Limb (tissue), 2 donors: ENCODE results near the gene TMEM200B.
"Not testable (repeated sequence)": the region's sequence is repeated elsewhere in the genome, so short reads cannot be mapped to it uniquely, and the experiment has no call there.

Experiments
- DNase-seq, 2 donors: peaks; one replicate each; pipeline ENCODE4 v3.0.0-alpha.2; 2016; ENCODE audit errors: extremely low spot score in 2 of 2

The TMEM200B gene

GRCh38 chr1:29123887-29124365 lies at the start of gene TMEM200B:
TSS of gene TMEM200B (minus strand) at chr1:29123903. CDS start at chr1:29121828, 2,075 bp downstream.
- peak in 1 of 2 donors; percentile 62 for DNase-seq

DNA sequence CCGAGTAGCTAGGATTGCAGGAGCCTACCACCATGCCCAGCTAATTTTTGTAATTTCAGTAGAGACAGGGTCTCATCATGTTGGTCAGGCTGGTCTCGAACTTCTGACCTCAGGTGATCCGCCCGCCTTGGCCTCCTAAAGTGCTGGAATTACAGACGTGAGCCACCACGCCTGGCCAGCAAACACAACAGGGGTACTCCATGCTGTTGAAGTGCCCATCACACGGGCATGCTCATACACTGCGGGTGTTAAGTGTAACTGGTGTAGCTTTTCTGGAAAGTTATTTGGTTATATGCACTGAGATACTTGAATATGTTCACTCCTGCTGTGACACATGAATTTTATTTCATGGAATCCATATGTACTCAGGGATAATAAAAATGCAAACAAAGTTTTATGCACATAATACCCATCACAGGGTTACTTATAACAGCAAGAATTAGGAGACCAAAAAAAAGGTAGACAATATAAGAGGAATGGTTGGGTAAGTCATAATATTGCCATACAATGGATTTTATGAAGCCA lies 48.8 kb upstream of the TMEM200B start:
- DNase-seq: no peak

DNA sequence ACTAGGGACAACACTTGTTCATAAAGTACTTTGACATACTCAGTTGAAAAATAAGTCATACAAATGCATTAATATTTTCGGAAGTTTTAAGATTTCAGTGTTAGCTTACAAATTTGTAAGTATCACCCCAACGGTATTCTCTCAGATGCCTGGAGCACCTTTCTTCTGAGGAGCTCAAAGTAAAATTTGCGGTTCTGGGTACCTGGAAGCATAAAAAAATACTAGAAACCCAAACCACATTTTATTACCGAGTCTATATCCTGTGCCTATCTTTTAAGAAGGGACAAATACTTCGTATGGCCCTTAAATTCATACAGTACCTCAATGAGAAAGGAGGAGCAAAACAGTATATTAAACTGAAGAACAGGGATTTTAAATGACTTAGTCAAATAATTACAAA lies 47.8 kb upstream of the TMEM200B start:
- no peak for DNase-seq

GRCh38 chr1:29171089-29171488 lies 47.4 kb upstream of the TMEM200B start:
- no peak for DNase-seq

DNA sequence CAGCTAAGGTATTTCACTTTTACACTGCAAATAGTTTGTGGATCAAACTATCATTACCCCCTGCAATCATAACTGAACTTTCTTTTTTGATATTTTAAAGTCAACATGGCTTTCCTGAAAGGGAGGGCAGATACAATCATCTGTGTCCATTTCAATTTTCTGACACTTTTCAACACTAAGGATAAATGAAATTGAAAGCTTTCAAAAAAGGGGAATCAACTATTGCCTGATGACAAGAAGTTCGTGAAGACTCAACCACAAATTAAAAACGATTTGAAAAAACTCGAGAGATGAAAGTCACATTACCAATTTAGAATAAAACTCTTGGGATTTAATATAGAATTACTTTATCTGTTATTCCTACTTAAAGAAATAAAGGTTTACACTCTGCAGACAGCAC lies 46.3 kb upstream of the TMEM200B start:
- no peak for DNase-seq

GRCh38 chr1:29167904-29168303 lies 44.2 kb upstream of the TMEM200B start:
- DNase-seq: no peak

GRCh38 chr1:29166291-29166878 lies 42.7 kb upstream of the TMEM200B start:
- DNase-seq: no peak

DNA sequence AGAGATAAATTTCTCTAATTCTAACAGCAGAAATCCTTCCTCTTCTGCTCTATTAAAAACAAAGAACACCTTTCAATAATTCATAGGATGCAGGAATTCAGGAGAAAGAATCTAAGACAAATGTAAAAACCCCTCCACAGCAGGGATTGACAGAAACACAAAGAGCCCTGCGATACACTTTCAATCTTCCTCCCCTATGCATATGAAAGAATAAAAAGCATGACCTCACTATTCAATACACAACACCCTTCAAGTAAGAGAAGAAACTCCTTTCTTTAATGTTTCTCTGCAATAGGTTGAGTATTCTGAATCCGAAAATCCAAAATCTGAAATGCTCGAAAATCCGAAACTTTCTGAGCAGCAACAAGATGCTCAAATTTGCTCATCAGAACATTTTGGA lies 40.9 kb upstream of the TMEM200B start:
- no peak for DNase-seq

DNA sequence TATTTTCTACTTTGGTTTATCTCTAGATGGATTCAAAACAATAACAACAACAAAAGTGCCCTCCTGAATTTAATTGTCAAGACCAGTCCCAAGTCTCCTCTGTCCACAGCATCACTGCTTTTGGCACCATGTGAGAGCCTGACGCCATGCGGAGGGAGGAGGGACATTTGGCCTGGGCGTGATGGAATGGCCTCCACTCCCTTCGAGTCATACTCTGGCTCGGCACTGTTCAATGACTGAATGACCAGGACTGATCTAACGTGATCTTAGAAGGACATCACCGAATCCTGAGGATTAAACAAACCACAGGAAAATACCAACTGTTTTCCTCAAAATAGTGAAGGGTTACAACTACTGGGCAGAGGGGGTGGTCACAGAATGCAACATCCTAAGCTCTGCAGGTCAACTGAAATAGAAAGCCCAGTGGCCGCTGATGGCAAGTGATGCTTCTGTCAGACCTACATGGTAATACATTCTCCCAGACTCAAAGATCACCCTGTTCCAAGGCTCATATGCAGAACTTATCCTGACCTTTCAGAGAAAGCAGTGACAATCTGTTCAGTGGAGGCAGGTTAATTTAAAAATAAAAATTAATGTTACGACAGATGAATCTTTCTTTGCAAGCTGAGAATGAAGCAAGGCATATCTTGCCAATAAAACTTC lies 38.9 kb upstream of the TMEM200B start:
- no peak for DNase-seq

DNA sequence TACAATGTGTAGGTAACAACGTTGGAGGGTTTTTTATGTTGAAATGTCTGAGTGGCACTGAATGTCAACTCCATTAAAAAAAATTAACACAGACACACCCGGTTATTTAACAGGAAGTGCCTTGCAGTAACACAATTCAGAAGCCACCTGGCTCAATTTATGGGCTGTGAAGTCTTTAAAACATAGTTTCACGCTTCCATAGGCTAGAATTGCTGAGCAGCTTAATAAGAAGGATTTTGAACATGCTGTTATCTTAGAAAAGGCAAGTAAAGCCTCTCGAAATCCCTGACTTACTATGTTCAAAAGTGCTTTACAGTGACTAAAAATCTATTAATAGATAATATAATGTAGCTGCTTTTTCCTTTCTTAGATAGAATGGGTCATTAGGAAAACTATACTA lies 38.3 kb upstream of the TMEM200B start:
- no peak for DNase-seq

DNA sequence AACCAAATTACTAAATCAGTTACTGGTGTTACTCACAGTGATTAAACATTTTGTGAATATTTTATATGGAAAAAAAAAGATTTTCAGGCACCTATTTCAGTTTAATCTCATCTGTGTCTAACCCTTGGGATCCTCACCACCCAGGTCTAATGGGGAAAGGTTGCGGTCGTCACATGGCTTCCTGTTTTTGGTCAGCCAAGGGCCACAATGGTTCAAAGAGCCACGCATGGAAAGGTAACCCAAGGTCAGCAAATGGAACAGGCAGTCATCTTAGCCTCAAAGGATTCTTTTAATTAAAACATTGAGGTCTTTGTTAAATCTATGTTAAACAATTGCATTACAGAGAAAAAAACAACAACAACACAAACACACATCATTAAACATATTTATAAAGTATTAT lies 36.1 kb upstream of the TMEM200B start:
- no peak for DNase-seq

DNA sequence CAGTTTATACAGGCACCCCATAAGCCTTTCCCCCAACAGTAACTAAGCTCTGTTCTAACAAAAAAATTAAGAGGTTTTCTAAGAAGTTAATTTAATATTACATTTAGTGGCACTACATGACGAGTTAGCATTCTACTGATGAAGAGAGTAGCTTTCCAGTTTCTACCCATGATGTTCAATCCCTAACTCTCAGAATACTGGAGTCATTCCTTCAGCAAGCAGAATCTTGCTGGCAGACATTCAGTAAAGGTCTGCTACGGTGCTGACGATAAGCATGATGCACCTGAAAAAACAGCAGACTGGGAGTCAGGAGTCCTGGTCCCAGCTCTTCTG lies 33.5 kb upstream of the TMEM200B start:
- no peak for DNase-seq

GRCh38 chr1:29156543-29157268 lies 33.0 kb upstream of the TMEM200B start:
- no peak for DNase-seq

GRCh38 chr1:29152046-29152805 lies 28.5 kb upstream of the TMEM200B start:
- DNase-seq: no peak

- DNase-seq: not testable (repeated sequence)
Measured at GRCh38 chr1:29150346-29150745, 26.6 kb upstream of the TMEM200B start.

DNA sequence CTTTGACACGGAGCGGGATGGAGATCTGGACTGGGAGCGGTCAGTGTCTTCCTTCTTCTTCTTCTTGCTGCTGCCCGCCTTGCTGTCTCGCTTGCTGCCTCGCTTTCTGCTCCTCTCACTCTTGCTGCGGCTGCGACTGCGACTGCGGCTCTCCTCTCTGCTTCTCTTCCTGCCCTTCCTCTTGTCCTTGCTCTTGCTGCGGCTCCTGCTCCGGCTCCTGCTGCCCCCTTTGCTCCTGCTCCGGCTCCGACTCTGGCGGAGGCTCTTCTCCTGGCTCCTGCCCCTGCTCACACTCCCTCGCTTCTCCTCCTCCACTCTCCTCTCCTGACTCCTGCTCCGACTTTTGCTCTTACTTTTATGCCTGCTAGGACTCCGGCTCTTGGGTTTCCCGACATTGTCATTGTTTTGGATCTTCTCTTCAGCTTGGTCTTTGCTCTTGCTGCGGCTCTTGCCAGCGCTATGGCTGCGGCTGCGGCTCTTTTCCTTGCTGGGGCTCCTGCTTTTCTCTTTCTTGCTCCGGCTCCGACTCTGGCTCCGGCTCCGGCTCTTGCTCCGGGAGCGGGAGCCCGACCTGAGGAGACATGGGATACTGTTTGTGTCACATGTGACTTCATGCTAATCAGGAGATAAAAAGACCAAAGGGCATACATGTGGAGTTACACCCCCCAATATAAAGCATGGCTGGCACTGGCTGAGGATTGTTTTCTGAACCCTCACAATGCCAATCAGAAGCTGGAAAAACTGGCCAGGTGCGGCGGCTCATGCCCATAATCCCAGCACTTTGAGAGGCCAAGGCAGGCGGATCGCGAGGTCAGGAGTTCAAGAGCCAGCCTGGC lies 25.2 kb upstream of the TMEM200B start:
- DNase-seq: no peak

GRCh38 chr1:29145739-29146437 lies 22.2 kb upstream of the TMEM200B start:
- no peak for DNase-seq

DNA sequence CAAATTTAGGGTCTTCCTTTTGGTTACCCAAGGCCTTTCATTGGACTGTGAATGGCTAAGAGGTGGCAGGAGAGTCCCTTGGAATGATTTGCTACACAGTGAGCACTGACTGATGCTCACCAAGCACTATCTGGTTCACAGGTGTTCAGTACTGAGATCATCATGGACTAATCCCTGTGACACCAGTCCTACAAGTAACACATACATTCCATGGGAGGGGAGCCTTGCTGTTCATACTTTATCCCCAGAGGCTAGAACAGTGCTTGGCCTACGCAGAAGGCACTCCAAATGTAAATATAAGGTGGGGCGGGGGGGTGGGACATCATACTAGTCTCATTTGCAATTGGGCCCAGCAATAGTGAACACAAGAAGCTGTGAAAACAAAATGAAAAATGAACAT lies 20.5 kb upstream of the TMEM200B start:
- DNase-seq: no peak

DNA sequence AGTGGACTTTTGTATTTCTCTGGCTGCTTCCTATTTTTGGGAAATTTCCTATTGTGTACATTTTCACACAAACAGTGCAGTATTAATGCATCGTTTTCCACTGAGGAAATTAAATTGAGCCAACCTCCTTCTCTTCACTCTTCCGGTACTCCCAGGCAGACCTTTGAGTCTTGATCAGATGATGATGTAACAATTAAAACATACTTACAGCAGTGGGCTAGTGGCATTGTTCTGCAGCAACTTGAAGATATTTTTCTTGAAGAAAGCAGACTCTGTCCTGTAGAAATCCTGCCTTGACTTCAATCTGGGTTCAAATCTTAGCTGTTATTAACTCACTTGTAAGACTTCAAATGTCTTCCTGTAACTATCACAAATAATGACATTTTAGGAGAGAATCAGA lies 19.0 kb upstream of the TMEM200B start:
- DNase-seq: no peak

DNA sequence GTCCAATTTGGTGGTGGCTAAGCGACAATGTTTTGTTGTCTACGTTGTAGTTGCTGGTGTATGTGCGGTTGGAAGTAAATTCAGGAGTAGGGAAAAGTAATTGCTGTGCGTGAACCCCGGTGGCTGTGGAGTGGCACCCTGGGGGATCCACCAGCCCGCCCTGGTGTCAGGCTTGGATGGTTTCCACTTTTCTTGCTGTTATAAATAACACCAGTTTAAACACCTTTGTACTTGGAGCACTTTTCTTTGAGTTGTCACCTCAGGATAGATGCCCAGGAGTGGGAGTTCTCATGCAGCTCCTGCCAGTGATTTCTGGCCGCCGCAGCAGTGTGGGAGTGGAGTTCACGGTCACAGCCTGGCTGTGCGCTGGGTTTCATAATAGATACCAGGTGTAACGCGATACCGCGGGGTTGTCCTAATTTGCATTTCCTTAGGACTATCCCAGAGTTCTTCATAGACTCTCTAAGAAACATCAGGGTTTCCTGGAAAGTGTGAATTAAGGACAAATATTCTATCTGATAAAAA lies 12.8 kb upstream of the TMEM200B start:
- DNase-seq: no peak
